Glomerular visceral epithelial cell (primary cell): ENCODE data around the gene POLA1.

Experiments used
- DNase-seq: peaks from one replicate; pipeline ENCODE4 v3.0.0-alpha.2; 2016; ENCODE audit errors: extremely low spot score

POLA1 gene

DNA sequence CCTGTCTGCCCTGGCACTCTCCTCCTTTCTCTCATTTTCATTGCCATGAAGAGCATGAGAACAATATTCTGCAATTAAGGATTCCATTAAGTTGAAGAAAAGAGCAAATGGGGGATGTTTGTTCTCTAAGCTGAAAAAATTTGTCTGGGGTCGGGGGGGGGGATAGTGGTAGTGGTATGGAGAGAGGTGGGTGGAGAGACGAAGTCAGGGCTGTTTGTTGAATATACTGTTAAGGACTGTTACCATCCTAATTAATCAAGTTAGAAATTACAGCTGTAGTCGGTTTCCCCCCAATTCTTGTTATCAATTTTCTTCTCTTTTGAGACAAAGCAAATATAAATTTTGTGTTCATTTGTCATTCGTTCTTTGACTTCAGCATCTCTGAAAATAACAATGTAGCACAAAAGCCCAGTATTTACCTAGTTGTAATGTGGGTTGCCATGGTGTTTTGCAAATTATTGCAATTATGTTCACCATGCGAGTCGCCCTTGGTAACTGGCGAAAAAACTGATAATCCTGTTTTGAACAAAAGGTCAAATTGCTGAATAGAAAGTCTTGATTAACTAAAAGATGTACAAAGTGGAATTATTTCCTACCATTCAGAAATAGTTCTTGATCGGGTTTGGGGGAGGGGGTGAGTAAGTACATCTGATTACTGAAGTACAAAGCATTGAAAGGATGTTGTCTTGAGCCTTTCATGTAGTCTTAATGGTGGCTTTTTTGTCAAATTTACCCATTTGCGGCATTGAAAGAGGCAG lies 183.0 kb downstream of the POLA1 start:
- no peak for DNase-seq

DNA sequence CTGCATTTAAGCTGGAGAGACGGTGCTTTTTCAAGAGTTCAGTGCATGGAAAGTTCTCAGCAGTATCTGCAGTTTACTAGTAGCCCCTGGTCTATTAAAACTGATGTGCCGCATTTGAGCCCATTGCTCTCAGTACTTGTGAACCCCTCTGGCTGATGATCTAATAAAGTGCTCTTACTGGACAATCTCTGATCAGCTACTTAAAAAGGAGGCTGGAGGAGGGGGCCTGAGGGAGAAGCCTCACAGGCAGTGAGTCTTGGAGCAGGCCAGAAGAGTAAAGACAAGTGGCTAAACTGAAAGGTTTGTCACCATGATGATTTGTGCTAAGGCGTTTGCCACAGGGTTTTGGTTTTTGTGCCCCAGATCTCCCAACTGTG lies 183.6 kb downstream of the POLA1 start:
- no peak for DNase-seq

DNA sequence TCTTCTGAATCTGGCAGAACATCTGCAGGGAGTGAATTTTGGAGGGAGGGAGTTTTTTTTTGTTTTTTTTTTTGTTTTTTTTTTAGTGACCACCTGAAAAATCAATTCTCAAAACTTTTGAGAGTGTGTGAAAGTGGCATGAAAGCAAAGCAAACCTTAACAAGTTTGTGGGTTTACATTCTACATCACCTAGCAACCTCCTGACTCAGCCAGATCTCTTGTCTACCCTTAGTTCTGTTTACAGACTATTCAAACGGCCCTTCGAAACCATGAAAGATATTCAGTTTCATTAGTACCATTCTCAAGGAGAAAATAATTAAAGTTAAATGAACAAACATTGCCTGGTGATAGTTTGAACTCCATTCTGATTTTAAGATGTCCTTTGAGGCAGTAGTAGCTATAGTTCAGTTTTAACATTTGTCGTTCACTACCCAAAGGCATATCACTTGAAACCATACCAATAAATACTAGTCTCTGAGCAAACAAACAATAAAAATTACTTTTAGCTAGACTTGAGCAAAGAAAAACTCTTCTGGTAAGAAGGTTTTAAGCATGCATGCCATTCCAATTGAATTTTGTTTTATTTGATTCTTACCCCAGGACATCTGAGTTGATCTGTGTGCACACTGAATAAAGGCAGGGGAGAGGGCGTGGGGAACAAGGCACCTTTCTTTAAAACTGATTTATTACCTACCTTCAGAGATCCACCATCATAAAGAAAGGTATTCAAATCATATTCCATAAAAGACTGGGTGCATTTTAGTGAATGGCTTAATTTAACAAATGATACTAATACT lies 184.3 kb downstream of the POLA1 start:
- DNase-seq = no peak

DNA sequence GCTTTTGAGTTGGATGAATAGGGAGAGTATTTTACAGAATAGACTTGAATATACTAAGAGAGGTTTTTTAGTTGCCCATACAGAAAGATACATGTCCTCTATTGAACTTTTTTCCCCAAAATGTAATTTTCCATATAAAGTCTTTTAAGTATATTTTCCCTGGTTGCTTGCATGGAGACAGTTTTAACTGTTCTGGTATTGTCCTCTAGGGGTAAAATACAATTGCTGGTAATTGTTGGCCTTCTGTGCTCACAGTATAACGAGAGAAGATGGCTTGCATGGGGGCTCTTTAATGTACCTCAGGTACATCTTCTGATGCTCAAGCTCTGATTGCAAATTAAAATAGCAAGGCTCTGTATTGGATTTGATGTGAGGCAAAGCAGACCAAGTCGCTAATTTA lies 186.0 kb downstream of the POLA1 start:
- DNase-seq = no peak

DNA sequence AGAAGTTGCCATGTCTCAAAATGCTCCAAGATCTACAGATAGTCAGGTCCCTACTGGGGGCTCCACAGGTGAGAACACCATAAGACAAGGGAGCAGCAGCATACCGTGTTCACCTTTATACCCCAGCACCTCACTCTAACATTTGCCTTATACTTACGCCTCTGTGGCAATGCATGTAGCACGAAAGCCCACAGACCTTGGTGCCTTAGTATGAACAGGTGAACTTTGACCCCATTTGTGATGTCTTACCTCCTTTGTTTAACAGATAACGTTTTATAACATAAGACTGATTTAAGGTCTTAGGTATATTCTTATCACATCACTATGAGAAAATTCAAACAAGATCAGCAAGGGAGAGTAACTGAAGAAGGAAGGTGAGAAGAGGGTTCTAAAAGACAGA lies 193.2 kb downstream of the POLA1 start:
- DNase-seq = no peak

DNA sequence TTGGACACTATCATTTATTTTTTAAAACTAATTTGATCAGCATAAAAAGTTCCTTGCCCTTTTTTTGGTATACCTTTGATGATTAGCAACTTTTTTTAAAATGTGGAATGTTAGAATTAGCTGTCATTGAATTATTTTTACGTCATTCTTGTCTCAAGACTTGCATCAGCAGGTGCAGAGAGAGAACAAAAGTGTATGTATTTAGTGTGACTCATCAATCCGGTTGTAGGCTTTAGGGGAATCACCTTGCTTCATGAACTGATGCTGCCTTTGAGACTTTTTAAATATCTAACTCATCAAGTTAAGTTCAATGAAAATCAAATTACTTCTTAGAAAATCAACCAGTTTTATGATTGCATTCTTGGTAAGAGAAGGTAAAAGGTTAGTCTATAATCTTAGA lies 197.0 kb downstream of the POLA1 start:
- DNase-seq = no peak

DNA sequence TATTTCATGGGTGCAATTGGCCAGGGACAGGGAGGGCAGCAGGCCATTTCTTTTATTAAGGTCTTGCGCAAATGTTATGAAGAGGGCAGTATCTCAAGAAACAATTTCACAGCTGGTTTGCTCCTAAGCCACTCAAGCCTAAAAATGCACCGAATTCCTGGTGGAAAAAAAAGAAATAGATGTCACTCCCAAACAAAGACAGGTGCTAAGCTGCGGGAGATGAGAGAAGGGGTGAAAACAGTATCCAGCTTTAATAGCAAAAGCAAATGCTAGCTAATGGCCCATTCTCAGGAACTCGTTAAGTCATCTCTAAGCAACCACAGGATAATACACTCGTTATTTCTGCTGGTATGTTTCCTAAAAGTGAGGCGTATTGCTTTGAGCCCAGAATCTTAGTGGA lies 205.7 kb downstream of the POLA1 start:
- DNase-seq = no peak

DNA sequence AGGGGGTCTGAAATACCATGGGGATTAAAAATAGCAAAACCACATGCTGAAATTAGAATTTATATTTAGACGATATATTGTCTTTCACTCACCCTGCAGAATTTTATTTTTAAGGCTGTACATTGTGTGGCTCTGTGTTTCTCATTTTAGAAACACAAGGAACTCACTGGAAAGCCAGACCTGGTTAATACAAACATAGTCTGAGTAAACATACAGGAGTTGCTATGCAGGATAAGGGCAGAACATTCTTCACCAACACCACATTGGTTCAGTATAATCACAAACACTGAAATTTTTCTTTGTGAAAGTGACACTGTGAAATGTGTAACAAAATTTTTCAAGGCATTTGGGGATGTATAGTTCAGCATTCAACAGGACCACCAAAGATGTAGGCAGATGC lies 206.5 kb downstream of the POLA1 start:
- no peak for DNase-seq

DNA sequence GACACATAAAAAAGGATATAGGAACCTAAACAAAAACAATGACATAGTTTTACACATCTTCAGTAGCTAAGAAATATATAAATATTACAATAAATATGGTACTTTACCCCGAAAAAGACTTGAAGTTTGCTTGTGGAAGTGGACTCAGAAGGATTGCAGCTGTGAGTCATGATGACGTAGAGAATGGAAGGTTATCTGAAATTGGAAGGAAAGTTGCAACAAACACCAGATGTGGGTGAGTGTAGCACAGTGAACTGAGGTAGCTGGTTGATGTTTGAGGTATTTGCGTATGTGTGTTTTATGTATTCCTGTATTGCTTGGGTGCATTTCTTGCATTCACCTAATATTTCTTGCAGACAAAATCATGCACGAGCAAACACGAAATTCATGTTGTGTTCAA lies 209.1 kb downstream of the POLA1 start:
- DNase-seq = no peak

DNA sequence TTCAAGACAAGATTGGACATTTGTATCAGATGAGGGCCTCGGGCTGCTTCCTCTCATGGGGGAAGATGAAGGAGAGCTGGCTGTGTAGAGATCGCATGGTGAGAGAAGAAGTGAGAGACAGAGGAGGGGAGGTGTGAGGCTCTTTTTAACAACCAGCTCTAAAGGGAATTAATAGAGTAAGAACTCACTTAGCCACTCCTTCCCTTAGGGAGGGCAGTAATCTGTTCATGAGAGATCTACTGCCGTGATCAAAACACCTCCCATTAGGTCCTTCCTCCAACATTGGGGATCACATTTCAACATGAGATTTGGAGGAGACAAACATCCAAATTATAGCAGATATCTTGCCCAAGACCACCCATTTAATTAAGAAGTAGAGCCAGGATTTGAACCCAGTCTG lies 225.0 kb downstream of the POLA1 start:
- DNase-seq = no peak

DNA sequence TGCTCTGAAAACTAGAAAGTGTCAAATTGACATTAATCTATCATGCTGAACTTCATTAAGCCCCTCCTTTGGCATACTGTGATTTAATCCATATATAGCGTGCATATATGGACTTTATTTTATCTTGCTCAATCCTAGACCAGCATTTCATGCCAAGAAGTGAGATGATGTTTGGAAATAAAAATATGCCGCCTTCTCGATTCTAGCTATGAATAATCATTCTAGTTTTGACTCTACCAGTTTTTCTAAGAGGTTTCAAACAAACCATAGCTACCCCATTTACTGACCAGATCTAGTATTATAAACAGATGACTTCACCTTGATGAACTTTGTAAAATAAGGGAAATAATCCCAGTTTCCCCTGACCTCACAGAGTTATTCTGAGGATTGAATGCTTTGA lies 227.1 kb downstream of the POLA1 start:
- DNase-seq = no peak

DNA sequence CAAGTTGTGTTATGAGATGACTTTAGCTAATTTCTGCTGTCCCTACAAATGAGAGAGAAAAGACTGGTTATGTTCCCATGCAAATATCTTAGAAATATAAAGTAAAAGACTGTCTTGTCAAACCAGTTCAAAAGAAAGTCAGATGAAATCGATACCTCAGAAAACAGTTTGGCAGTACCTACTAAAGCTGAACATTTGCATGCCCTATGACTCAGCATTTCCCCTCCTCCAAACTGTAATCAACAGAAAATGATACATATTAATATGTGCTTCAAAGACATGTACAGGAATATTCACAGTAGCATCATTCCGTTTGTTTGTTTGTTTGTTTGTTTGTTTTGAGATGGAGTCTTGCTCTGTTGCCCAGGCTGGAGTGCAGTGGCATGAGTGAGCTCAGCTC lies 231.7 kb downstream of the POLA1 start:
- DNase-seq = no peak

DNA sequence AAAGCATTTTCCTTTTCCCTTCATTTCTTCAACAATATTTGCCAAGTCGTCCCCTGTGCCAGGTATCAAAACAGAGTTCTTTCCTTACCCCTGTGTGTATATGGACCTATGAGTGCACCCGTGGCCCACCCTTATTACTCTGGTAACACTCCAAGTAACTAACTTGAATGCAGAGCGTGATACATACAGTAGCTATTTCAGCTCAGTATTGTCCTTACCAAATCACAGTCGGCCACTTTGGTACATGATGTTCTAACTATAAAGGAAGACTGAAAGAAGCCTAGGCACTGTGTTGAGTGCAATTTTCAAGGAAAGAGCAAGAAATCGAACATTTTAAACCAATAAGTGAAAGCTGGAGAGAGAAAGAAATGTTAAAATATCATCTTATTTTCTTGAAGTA lies 233.7 kb downstream of the POLA1 start:
- DNase-seq = no peak

DNA sequence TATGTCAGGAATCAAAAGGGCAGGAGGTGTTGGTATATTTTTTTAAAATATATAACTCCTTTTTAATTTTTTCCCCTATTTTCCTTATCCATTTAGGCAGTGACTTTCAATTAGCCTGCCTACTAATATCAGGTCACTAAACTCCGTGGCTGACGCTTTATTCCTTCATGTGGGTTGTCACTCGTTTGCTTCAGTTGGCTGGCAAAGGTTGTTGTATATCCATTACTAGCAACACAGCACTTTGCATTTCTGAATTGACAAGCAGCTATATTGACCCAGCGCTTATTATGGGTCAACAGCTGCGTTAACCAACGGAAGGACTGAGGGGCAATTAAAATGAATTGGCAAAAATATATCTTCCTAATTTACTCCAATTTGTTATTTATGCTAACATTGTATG lies 234.4 kb downstream of the POLA1 start:
- DNase-seq = no peak

DNA sequence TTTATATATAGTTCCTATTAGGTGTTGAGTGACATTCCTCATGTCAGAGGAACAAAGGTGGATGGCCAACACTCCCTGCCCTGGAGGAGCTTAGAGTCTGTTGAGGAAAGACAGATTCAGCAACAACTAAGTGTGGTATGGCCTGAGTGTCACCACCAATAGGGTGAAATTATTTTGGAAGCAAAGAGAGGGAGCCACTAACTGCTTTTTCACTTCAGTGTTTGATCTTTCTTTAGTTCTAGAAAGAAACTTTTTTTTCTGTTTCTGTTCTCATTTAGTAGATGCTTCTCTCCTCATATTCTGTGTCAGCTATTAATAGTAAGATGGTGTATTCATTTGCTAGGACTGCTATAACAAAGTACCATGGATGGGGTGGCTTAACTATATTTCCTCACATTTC lies 240.6 kb downstream of the POLA1 start:
- no peak for DNase-seq

DNA sequence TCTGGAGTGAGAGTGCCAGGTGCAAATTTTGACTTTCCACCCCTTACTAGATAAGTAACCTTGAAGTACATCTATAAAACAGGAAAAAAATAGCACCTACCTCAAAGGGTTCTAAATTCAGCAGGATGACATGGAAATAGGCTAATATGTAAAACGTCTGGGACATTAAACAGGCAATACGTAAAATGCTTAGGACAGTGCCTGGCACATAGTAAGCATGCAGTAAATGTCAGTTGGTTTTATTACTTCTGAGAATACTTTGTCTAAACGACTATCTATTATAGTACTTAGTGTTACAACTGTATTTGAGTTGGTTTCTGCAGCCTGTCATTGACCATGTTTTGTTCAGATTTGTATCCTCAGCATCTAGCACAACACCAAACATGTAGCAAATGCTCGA lies 251.3 kb downstream of the POLA1 start:
- no peak for DNase-seq

DNA sequence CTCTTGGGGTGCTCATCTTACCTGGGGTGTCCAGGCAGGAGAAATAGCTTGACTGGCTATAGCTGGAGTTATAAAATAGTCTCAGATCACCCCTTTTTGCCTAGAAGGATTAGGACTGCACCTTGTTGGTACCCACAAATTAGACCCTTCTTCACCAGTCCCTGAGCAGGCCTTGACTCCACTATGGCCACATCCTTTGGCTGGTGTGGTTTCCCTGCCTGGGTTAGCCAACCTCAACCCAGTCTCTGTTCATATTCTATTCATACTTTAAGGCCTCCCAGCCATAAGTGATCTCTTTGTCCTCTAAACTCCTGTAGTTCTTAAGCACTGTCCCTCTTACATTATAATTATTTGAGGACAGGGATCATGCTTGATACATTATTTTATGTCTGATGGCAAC lies 252.7 kb downstream of the POLA1 start:
- no peak for DNase-seq

DNA sequence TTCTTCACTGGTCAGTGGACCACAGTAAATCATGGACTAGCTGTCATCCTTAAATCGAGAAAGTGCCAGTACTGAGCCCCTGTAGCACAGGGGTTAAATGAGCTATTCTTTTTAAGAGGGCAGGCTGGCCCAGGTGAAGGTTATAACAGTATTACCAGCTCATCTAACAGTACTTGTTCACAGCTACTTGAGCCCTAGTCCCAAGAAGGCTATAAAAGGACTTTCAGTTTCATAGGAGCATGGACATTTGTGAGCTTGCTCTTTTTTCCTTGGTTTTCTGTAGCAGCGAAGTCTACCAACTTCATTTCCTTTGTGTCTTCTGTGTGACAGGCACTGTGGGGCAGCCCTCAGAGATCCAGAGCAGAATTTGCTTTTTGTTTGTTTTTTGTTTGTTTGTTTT lies 261.0 kb downstream of the POLA1 start:
- DNase-seq = no peak

DNA sequence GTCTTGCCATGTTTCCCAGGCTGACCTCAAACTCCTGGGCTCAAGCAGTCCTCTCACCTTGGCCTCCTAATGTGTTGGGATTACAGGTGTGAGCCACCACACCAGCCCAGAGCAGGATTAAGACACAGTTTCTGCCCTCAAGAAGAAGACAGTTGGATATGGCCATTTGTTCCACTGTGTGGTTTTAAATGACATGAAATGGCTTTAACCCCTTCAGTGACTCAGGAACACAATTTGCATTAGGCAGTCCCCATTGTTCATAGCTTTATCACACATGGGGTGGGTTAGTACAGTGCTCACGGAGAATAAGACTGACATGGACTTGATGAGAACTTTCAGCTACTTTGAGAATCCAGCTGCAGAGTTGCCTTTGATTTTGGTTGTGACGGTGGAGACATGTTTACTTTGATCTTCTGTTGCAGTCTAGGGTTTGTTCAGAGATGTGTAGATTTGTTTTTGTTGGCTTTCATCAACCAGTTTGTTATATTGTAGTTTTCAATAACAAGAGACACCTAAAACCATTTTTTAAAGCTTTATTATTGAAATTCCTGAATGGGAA lies 261.7 kb downstream of the POLA1 start:
- DNase-seq = no peak

DNA sequence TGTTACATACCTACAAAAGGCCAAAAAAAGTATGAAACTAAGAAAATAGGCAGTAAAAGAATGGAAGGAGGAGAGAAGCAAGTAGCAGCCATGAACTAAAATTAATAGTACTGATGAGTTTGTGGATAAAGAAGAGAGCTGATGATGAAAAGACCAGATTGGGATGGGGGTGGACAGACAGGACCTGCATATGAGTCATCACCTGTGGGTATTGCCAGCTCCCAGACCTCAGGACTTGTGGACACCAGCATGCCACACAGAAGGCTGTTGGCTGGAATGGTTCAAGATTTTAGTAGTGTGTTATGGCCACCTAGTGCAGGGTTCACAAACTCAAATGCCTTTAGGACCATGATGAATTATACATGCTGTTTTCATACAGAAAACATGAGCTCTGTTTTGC lies 263.1 kb downstream of the POLA1 start:
- DNase-seq = peak; percentile 38

DNA sequence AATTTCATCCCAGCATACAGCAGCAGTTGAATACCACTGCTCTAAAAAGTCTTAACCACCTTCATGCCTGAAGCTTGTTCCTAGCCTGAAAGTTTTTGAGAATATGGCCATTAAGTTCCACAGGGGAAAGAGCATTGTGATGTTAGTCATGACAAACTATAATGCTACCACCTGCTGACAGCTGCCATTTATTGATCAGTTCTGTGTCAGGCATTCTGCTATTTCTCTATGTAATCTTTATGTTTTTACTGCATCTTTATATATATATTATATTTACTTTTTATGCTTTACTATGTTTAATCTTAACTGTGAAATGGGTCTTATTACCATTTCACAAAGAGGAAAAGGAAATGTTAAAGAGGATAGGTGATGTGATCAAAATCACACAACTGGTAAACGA lies 268.1 kb downstream of the POLA1 start:
- no peak for DNase-seq

DNA sequence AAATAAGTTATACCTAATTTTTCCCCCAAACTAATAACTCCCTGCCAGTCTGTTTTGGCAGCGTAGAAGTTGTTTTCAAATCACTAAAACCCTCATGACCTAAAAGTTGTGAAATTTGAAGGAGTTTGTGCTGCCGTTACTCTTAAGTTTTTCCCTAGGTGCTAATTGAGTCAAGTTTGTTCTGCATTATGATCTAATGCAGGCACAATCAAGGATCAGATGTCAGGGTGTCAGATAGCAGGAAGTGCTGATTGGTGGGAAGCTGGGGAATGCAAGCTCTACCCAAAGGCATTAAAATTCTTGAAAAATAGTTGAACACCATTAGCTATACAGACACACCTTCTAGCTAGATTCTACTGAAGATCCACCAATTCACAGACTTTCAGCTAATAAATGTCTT lies 270.1 kb downstream of the POLA1 start:
- no peak for DNase-seq

DNA sequence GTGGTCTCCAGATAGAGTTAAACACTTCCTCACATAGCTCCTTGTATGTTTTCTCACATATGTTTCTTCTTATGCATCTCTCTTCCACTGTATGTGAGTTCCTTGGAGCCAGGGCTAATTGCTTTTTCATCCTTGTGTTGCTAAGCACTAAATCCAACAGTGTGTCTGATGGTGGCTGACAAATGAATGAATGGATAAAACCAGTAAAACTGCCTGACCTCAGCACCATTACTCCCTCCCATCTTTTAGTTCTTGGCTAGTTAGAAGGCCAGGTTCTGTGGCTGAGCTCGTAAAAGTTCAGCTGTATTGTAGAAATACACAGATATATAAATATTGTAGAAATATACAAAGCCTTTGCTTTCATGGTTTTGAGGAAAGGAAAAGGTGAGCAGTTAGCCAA lies 271.7 kb downstream of the POLA1 start:
- no peak for DNase-seq
